SK-N-MC (cell line): ENCODE results near the gene GET4.

Source experiments
- EZH2 ChIP-seq: fragments of 200-600 bp; sonication (generic); IDR thresholded peaks from one replicate; pipeline ENCODE4 v1.6.1; 2017; ENCODE audit warnings: antibody characterized with exemption
- FOXP2 ChIP-seq: optimal IDR thresholded peaks from 2 replicates; pipeline ENCODE3; 2011; ENCODE audit warnings: mild to moderate bottlenecking, moderate library complexity; ENCODE audit not compliant: insufficient read depth; ENCODE audit errors: extremely low read length, control extremely low read depth
- POLR2AphosphoS5 ChIP-seq: IDR thresholded peaks from 2 replicates; pipeline ENCODE4 v1.6.1; 2012; ENCODE audit warnings: mild to moderate bottlenecking, low read depth, low read length, borderline replicate concordance

DNA sequence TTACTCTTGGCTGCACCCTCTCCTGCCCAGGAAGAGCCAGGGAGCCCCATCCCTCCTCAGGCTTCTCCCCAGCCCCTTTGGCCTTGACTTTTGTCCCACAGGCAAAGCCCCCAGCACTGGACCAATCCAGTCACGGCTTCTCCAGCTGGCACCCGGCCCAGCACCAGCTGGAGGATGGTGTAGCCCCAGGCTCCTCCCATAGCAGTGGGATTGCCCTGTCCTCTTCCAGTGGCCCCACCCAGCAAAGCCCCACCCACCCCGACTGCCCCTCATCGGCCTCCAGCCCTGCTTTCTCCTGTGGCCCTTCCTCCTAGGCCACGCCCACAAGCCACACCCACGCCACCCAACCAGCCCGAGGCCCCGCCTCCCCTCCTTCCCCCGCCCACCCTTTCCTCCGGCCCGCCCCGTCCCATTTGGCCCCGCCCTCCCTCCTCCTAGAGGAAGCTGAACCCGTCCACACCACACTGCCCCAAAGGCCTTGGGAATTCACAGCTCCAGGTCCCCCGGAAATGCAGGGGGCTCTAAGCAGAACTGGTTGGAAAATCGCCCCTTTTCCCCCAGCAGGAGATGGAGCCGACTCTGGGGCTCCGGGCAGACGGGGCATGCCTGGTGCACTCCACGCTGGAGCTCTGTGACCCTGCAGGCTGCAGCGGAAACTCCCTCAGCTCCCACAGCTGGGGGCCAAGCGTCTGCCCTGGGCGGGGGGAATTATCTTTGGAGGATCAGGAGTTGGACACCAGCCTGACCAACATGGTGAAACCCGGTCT is 25.2 kb downstream of the GET4 start:
- TF ChIP-seq EZH2 (no peak), POLR2AphosphoS5 (no peak), FOXP2 (no peak)
